Tibial artery (tissue), 4 donors: Measurements from ENCODE around the gene RASGRP3.

ENCODE experiments used
- DNase-seq, 2 donors: peaks; one replicate each; pipeline ENCODE4 v3.0.0-alpha.2; 2019
- H3K27ac ChIP-seq, 2 donors: fragments of 200-600 bp; sonication (generic) in 1 of 2; 1 replicate in 1 of 2; 2 replicates in 1 of 2; pipeline ENCODE4 v1.5.1; 2018 to 2019; ENCODE audit warnings: mild to moderate bottlenecking in 1 of 2
- H3K27me3 ChIP-seq, 2 donors: fragments of 200-600 bp; sonication (generic) in 1 of 2; one replicate each; pipeline versions ENCODE4 v1.5.1 to v1.6.0; 2016 to 2019
- H3K36me3 ChIP-seq, 3 donors: fragments of 200-600 bp; sonication (generic) in 2 of 3; one replicate each; pipeline ENCODE4 v1.5.1; 2016 to 2019; ENCODE audit warnings: mild to moderate bottlenecking in 2 of 3
- H3K4me1 ChIP-seq, 4 donors: fragments of 200-600 bp; sonication (generic) in 2 of 4; 1 replicate in 3 of 4; 2 replicates in 1 of 4; pipeline ENCODE4 v1.5.1; 2016 to 2019
- H3K4me3 ChIP-seq, 2 donors: fragments of 200-600 bp; sonication (generic) in 1 of 2; 1 replicate in 1 of 2; 2 replicates in 1 of 2; pipeline ENCODE4 v1.5.1; 2018 to 2019; ENCODE audit warnings: mild to moderate bottlenecking in 2 of 2
- H3K9me3 ChIP-seq, 3 donors: fragments of 200-600 bp; sonication (generic) in 1 of 3; one replicate each; pipeline ENCODE4 v1.5.1; 2016 to 2019
- CTCF ChIP-seq, 2 experiments: fragments of 200-600 bp in 1 of 2; fragments of 450-650 bp in 1 of 2; IDR thresholded peaks; one replicate each; pipeline ENCODE4 v1.5.1; 2017 to 2019; ENCODE audit warnings: antibody characterized with exemption in 2 of 2, mild to moderate bottlenecking in 1 of 2, moderate library complexity in 1 of 2
- intact Hi-C: fragments of 100-400 bp; cut with DNase I; formaldehyde crosslinking; loops from one replicate; pipeline ENCODE4 v1.15.0; 2023; ENCODE audit warnings: low total_unique reads

RASGRP3 gene

GRCh38 chr2:33589444-33589843 is 113.0 kb downstream of the RASGRP3 start:
- peaks cover 0 to 54% (median 15%) of the 10 kb centered on the region in 4 donors for H3K4me1 ChIP-seq
- DNase-seq: no peak
- intact Hi-C loops: loop anchor here (5.0 to 10.0 kb wide), 2 partner anchors 112 to 815 kb away; partner anchors contain the start of gene RASGRP3
- H3K27ac ChIP-seq: peak overlapping the region; percentile 39 to 50
- no peaks in the 10 kb centered on the region for H3K9me3 ChIP-seq
- peaks cover 13 to 56% (median 34%) of the 10 kb centered on the region in 3 donors for H3K36me3 ChIP-seq
- no peak overlapping the region for H3K4me3 ChIP-seq
- no peak for TF ChIP-seq CTCF (IDR thresholded peaks at IDR 0.05)
- no peaks in the 10 kb centered on the region for H3K27me3 ChIP-seq

DNA sequence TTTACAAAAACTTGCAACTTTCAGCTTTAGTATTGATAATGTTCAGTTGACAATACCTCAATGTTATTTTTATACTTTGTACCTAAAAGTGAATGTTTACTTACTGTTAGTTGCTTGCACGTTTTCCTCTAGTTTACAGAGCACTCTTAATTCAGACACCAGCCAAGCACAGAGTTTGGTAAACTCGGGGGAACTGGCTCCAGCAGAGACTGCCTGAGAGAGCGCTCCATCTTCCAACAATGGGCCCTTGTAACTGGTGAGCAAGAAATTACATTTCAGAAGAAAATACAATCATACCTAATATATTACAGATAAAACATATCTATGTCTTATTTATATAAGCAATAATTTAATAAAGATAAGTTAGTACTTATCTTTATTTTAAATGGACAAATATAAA is 118.9 kb downstream of the RASGRP3 start:
- H3K27ac ChIP-seq: no peak overlapping the region
- no peak for TF ChIP-seq CTCF (IDR thresholded peaks at IDR 0.05)
- intact Hi-C loops: no loop called here
- H3K9me3 ChIP-seq: no peaks in the 10 kb centered on the region
- no peak overlapping the region for H3K4me3 ChIP-seq
- peaks cover 0 to 32% (median 5%) of the 10 kb centered on the region in 3 donors for H3K36me3 ChIP-seq
- no peak for DNase-seq
- no peaks in the 10 kb centered on the region for H3K27me3 ChIP-seq
- peaks cover 0 to 52% (median 17%) of the 10 kb centered on the region in 4 donors for H3K4me1 ChIP-seq

GRCh38 chr2:33597026-33597425 is 120.6 kb downstream of the RASGRP3 start:
- Histone ChIP-seq H3K36me3 (peaks cover 0 to 27% (median 5%) of the 10 kb centered on the region in 3 donors), H3K9me3 (no peaks in the 10 kb centered on the region), H3K4me3 (no peak overlapping the region), H3K4me1 (peaks cover 0 to 51% (median 17%) of the 10 kb centered on the region in 4 donors), H3K27me3 (no peaks in the 10 kb centered on the region), H3K27ac (no peak overlapping the region)
- DNase-seq: no peak
- no peak for TF ChIP-seq CTCF (IDR thresholded peaks at IDR 0.05)
- intact Hi-C loops: no loop called here

GRCh38 chr2:33598561-33599174 is 122.2 kb downstream of the RASGRP3 start:
- intact Hi-C loops: no loop called here

GRCh38 chr2:33599175-33599942 is 122.9 kb downstream of the RASGRP3 start, which contains the start of gene FAM98A:
FAM98A (minus strand) TSS chr2:33599299; CDS start chr2:33599221, 78 bp downstream.
- H3K4me1 ChIP-seq: peaks cover 0 to 38% (median 13%) of the 10 kb centered on the region in 4 donors
- no peaks in the 10 kb centered on the region for H3K9me3 ChIP-seq
- peaks cover 0 to 5% (median 0%) of the 10 kb centered on the region in 3 donors for H3K36me3 ChIP-seq
- intact Hi-C loops: no loop called here
- peak; percentile 99 to 100 for DNase-seq
- peak within 1 kb of the TSS; percentile 70 to 96 for H3K4me3 ChIP-seq
- peak; percentile 4 to 9 for TF ChIP-seq CTCF (IDR thresholded peaks at IDR 0.05)
- H3K27ac ChIP-seq: peak within 1 kb of the TSS; percentile 81 to 92
- no peaks in the 10 kb centered on the region for H3K27me3 ChIP-seq

More at GRCh38 chr2:33598561-33599174, 122.2 kb downstream of the RASGRP3 start:
- Histone ChIP-seq H3K9me3 (no peaks in the 10 kb centered on the region), H3K36me3 (peaks cover 0 to 11% (median 0%) of the 10 kb centered on the region in 3 donors), H3K4me1 (peaks cover 0 to 41% (median 16%) of the 10 kb centered on the region in 4 donors), H3K27ac (peak overlapping the region; percentile 81 to 92), H3K27me3 (no peaks in the 10 kb centered on the region), H3K4me3 (peak overlapping the region; percentile 70 to 96)
- TF ChIP-seq CTCF (IDR thresholded peaks at IDR 0.05): no peak
- DNase-seq: peak in 1 of 2 donors; percentile 49
